Activated B cell treated with CpG ODN at 0.5 μM for 24 hours (primary cell): ENCODE measurements around the gene ERBB3. TPM values are rescaled to one million over a fixed set of nuclear protein-coding genes. Genes with fewer than 3 reads are reported as not detected.

Source experiments
- ATAC-seq: fragments of 200-7000 bp; cut with Tn5 transposase; one replicate; pipeline ENCODE4 v1.10.0; 2021; ENCODE audit warnings: low read depth, mild to moderate bottlenecking, moderate library complexity
- CTCF ChIA-PET: fragments of 350-600 bp; sonication (Branson Sonifier 250); formaldehyde crosslinking; loops from one replicate; lab custom pipeline; 2021; ENCODE audit warnings: antibody characterized with exemption; lab: Charles Lee
- POLR2A ChIA-PET: fragments of 350-600 bp; sonication (Branson Sonifier 250); formaldehyde crosslinking; loops from one replicate; lab custom pipeline; 2021; ENCODE audit warnings: antibody characterized with exemption; lab: Charles Lee
- DNase-seq: peaks from one replicate; pipeline ENCODE4 v3.0.0; 2022
- H3K27ac Mint-ChIP-seq: one replicate; pipeline ENCODE4 v1.8.0; 2020; ENCODE audit warnings: mixed read lengths
- H3K27me3 Mint-ChIP-seq: one replicate; pipeline ENCODE4 v1.8.0; 2021; ENCODE audit warnings: mixed read lengths
- H3K36me3 Mint-ChIP-seq: one replicate; pipeline ENCODE4 v1.8.0; 2021; ENCODE audit warnings: low read depth, mixed read lengths
- H3K4me1 Mint-ChIP-seq: one replicate; pipeline ENCODE4 v1.8.0; 2021; ENCODE audit warnings: mixed read lengths
- H3K4me3 Mint-ChIP-seq: one replicate; pipeline ENCODE4 v1.8.0; 2020; ENCODE audit warnings: mild to moderate bottlenecking, mixed read lengths
- H3K9me3 Mint-ChIP-seq: one replicate; pipeline ENCODE4 v1.8.0; 2020; ENCODE audit warnings: mixed read lengths
- intact Hi-C: fragments of 100-400 bp; cut with micrococcal nuclease; formaldehyde crosslinking; loops from one replicate; pipeline ENCODE4 v1.15.1; 2024
- total RNA-seq: library from RNA; stranded (reverse); gene quantifications from 2 replicates; pipeline ENCODE4 v1.2.3, GENCODE V29; 2022
- TF ChIP-seq, protein P1 (sequence below): fragments of 200-600 bp; IDR thresholded peaks from one replicate; pipeline ENCODE4 v1.8.0; 2022; ENCODE audit warnings: antibody characterized with exemption, mild to moderate bottlenecking

ERBB3 gene
- total RNA-seq, 1 donor from 2014 or later, result not detected

DNA sequence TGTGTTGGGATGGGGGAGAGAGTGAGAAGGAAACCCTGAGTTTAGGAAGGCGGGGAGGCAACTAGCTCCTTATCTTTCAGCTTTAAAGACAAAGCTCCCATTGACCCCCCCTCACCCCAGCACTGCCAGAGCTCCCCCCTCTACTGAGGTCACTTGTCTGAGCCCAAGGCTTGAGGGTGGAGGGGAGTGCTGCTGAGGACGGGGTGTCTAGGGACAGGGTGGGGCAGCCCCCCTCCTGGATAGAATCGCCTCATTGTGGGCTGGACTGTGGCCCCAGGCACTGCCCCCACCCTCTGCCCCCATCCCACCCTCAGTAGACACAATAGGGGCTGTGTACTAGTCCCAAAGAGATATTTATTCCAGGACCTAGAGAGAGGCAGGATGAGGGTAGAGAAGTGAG lies 3.0 kb downstream of the ERBB3 start:
- TF ChIP-seq, protein P1, sequence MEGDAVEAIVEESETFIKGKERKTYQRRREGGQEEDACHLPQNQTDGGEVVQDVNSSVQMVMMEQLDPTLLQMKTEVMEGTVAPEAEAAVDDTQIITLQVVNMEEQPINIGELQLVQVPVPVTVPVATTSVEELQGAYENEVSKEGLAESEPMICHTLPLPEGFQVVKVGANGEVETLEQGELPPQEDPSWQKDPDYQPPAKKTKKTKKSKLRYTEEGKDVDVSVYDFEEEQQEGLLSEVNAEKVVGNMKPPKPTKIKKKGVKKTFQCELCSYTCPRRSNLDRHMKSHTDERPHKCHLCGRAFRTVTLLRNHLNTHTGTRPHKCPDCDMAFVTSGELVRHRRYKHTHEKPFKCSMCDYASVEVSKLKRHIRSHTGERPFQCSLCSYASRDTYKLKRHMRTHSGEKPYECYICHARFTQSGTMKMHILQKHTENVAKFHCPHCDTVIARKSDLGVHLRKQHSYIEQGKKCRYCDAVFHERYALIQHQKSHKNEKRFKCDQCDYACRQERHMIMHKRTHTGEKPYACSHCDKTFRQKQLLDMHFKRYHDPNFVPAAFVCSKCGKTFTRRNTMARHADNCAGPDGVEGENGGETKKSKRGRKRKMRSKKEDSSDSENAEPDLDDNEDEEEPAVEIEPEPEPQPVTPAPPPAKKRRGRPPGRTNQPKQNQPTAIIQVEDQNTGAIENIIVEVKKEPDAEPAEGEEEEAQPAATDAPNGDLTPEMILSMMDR, result no peak
- DNase-seq (no peak), ATAC-seq (no peak)
- peaks cover 22% of the 10 kb centered on the region for H3K27me3 Mint-ChIP-seq
- POLR2A ChIA-PET, result no interaction called here
- H3K4me3 Mint-ChIP-seq, result no peak overlapping the region
- H3K4me1 Mint-ChIP-seq, result peaks cover 10% of the 10 kb centered on the region
- no peak overlapping the region for H3K27ac Mint-ChIP-seq
- H3K36me3 Mint-ChIP-seq, result no peaks in the 10 kb centered on the region
- CTCF ChIA-PET, result no interaction called here
- intact Hi-C loops, result no loop called here
- no peaks in the 10 kb centered on the region for H3K9me3 Mint-ChIP-seq

GRCh38 chr12:56084958-56085543 lies 5.1 kb downstream of the ERBB3 start:
- no peak for DNase-seq

GRCh38 chr12:56086096-56086495 lies 6.1 kb downstream of the ERBB3 start:
- intact Hi-C loops, result no loop called here
- DNase-seq, result no peak
- TF ChIP-seq, protein P1, result no peak
- no peaks in the 10 kb centered on the region for H3K9me3 Mint-ChIP-seq
- no peak for ATAC-seq
- no peak overlapping the region for H3K27ac Mint-ChIP-seq
- no peak overlapping the region for H3K4me3 Mint-ChIP-seq
- no peaks in the 10 kb centered on the region for H3K4me1 Mint-ChIP-seq
- peaks cover 14% of the 10 kb centered on the region for H3K27me3 Mint-ChIP-seq
- ChIA-PET POLR2A (interaction anchor here (0.5 to 1.6 kb wide), 3 partner anchors 18 to 1391 kb away, joined by 3 to 10 read pairs (median 5); partner anchors contain the start of gene PA2G4), CTCF (interaction anchor here (1.1 kb wide), 1 partner anchor 90 kb away, joined by 4 read pairs; no protein-coding TSS in a partner anchor)
- H3K36me3 Mint-ChIP-seq, result no peaks in the 10 kb centered on the region

More at GRCh38 chr12:56084958-56085543, 5.1 kb downstream of the ERBB3 start:
- Mint-ChIP-seq H3K27me3 (peaks cover 18% of the 10 kb centered on the region), H3K4me3 (no peak overlapping the region), H3K36me3 (no peaks in the 10 kb centered on the region), H3K4me1 (peaks cover 4% of the 10 kb centered on the region), H3K9me3 (no peaks in the 10 kb centered on the region), H3K27ac (no peak overlapping the region)
- intact Hi-C loops, result no loop called here
- CTCF ChIA-PET, result interaction anchor here (0.6 kb wide), 1 partner anchor 14 kb away, joined by 3 read pairs; no protein-coding TSS in a partner anchor
- POLR2A ChIA-PET, result interaction anchor here (1.6 kb wide), 1 partner anchor 19 kb away, joined by 5 read pairs; the partner anchor contains the start of gene PA2G4
- TF ChIP-seq, protein P1, result no peak
- ATAC-seq, result no peak

GRCh38 chr12:56086608-56087007 lies 6.6 kb downstream of the ERBB3 start:
- Mint-ChIP-seq H3K4me3 (no peak overlapping the region), H3K27me3 (peaks cover 11% of the 10 kb centered on the region), H3K9me3 (no peaks in the 10 kb centered on the region), H3K36me3 (no peaks in the 10 kb centered on the region), H3K27ac (no peak overlapping the region), H3K4me1 (no peaks in the 10 kb centered on the region)
- intact Hi-C loops, result no loop called here
- no peak for DNase-seq
- no peak for ATAC-seq
- ChIA-PET CTCF (interaction anchor here (1.1 kb wide), 1 partner anchor 91 kb away, joined by 4 read pairs; no protein-coding TSS in a partner anchor), POLR2A (interaction anchor here (0.5 kb wide), 1 partner anchor 1391 kb away, joined by 3 read pairs; no protein-coding TSS in a partner anchor)
- TF ChIP-seq, protein P1, result no peak

DNA sequence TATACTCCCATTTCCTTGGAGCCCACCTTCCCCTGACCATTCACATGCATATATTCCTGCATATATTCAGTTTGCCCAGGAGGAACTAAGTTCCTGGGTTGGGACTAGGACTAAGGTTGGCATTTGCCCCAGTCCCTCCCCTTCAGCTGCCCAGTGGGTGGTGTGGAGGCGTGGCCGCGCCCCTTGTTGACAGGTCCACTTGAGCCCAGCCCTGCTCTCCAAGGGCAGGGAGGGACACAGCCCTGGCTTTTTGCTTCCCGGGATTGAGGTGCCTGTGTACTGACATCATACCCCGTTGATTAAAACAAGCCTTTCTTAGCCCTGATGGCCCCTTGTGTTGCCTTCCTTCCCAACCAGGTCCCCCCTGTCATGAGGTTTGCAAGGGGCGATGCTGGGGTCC lies 7.3 kb downstream of the ERBB3 start:
- DNase-seq, result no peak
- intact Hi-C loops, result no loop called here
- no peaks in the 10 kb centered on the region for H3K4me1 Mint-ChIP-seq
- TF ChIP-seq, protein P1, result no peak
- H3K4me3 Mint-ChIP-seq, result no peak overlapping the region
- peaks cover 8% of the 10 kb centered on the region for H3K27me3 Mint-ChIP-seq
- ATAC-seq, result no peak
- ChIA-PET CTCF (no interaction called here), POLR2A (no interaction called here)
- H3K27ac Mint-ChIP-seq, result no peak overlapping the region
- H3K36me3 Mint-ChIP-seq, result no peaks in the 10 kb centered on the region
- H3K9me3 Mint-ChIP-seq, result no peaks in the 10 kb centered on the region
